ENCODE results near the gene TBC1D14. TPM values are rescaled to one million over a fixed set of nuclear protein-coding genes. Genes with fewer than 3 reads are reported as not detected.
A peak's percentile ranks its signal among the peaks of the same experiment; 100 is the strongest.

TBC1D14 gene
- total RNA-seq, 1 experiment from 2014 or later: 58.4 TPM

- in situ Hi-C loops (cut with HindIII; ENCODE audit: low sequenced_read_pairs): no loop called here
- DNase-seq (ENCODE audit: low spot score): no peak
These were observed 30.4 kb downstream of the TBC1D14 start for GRCh38 chr4:6939761-6940743.

- DNase-seq (ENCODE audit: low spot score): no peak
- in situ Hi-C loops (cut with HindIII; ENCODE audit: low sequenced_read_pairs): no loop called here
These were observed 31.1 kb downstream of the TBC1D14 start for GRCh38 chr4:6940744-6941137.

GRCh38 chr4:6941796-6942195 is 32.2 kb downstream of the TBC1D14 start:
- in situ Hi-C loops (cut with HindIII; ENCODE audit: low sequenced_read_pairs): no loop called here
- no peak for DNase-seq (ENCODE audit: low spot score)

GRCh38 chr4:6942238-6942800 is 32.7 kb downstream of the TBC1D14 start:
- no peak for DNase-seq (ENCODE audit: low spot score)
- in situ Hi-C loops (cut with HindIII; ENCODE audit: low sequenced_read_pairs): no loop called here

- in situ Hi-C loops (cut with HindIII; ENCODE audit: low sequenced_read_pairs): no loop called here
- DNase-seq (ENCODE audit: low spot score): no peak
These were observed 33.6 kb downstream of the TBC1D14 start for GRCh38 chr4:6943012-6943884.

GRCh38 chr4:6943885-6944225 is 34.2 kb downstream of the TBC1D14 start:
- DNase-seq (ENCODE audit: low spot score): no peak
- in situ Hi-C loops (cut with HindIII; ENCODE audit: low sequenced_read_pairs): no loop called here

GRCh38 chr4:6944301-6945051 is 34.9 kb downstream of the TBC1D14 start:
- DNase-seq (ENCODE audit: low spot score): peak; percentile 47
- in situ Hi-C loops (cut with HindIII; ENCODE audit: low sequenced_read_pairs): no loop called here

GRCh38 chr4:6945052-6945409 is 35.4 kb downstream of the TBC1D14 start:
- no peak for DNase-seq (ENCODE audit: low spot score)
- in situ Hi-C loops (cut with HindIII; ENCODE audit: low sequenced_read_pairs): no loop called here

GRCh38 chr4:6946497-6946896 is 36.9 kb downstream of the TBC1D14 start:
- no peak for DNase-seq (ENCODE audit: low spot score)
- in situ Hi-C loops (cut with HindIII; ENCODE audit: low sequenced_read_pairs): no loop called here

GRCh38 chr4:6948134-6948460 is 38.5 kb downstream of the TBC1D14 start:
- no peak for DNase-seq (ENCODE audit: low spot score)
- in situ Hi-C loops (cut with HindIII; ENCODE audit: low sequenced_read_pairs): no loop called here

GRCh38 chr4:6951880-6952381 is 42.3 kb downstream of the TBC1D14 start:
- no peak for DNase-seq (ENCODE audit: low spot score)
- in situ Hi-C loops (cut with HindIII; ENCODE audit: low sequenced_read_pairs): no loop called here

- in situ Hi-C loops (cut with HindIII; ENCODE audit: low sequenced_read_pairs): no loop called here
- peak; percentile 37 for DNase-seq (ENCODE audit: low spot score)
These were observed 44.2 kb downstream of the TBC1D14 start for GRCh38 chr4:6953751-6954380.

GRCh38 chr4:6955261-6955911 is 45.8 kb downstream of the TBC1D14 start:
- no peak for DNase-seq (ENCODE audit: low spot score)
- in situ Hi-C loops (cut with HindIII; ENCODE audit: low sequenced_read_pairs): no loop called here

GRCh38 chr4:6956087-6956433 is 46.4 kb downstream of the TBC1D14 start:
- in situ Hi-C loops (cut with HindIII; ENCODE audit: low sequenced_read_pairs): no loop called here
- no peak for DNase-seq (ENCODE audit: low spot score)

GRCh38 chr4:6956434-6957147 is 47.0 kb downstream of the TBC1D14 start:
- no peak for DNase-seq (ENCODE audit: low spot score)
- in situ Hi-C loops (cut with HindIII; ENCODE audit: low sequenced_read_pairs): no loop called here

GRCh38 chr4:6957148-6957520 is 47.5 kb downstream of the TBC1D14 start:
- no peak for DNase-seq (ENCODE audit: low spot score)
- in situ Hi-C loops (cut with HindIII; ENCODE audit: low sequenced_read_pairs): no loop called here

GRCh38 chr4:6957994-6958393 is 48.4 kb downstream of the TBC1D14 start:
- no peak for DNase-seq (ENCODE audit: low spot score)
- in situ Hi-C loops (cut with HindIII; ENCODE audit: low sequenced_read_pairs): no loop called here

GRCh38 chr4:6959261-6959660 is 49.6 kb downstream of the TBC1D14 start:
- in situ Hi-C loops (cut with HindIII; ENCODE audit: low sequenced_read_pairs): no loop called here
- no peak for DNase-seq (ENCODE audit: low spot score)

All from G401 (cell line).